SK-N-SH (cell line): ENCODE data around the gene ABCC4. TPM values are rescaled to one million over a fixed set of nuclear protein-coding genes. Genes with fewer than 3 reads are reported as not detected.

ENCODE experiments used
- CTCF ChIA-PET: fragments of 300-600, 350-600 bp; formaldehyde crosslinking; extraction: SDS; loops from one replicate; lab custom pipeline; 2021; lab: Yijun Ruan, JAX
- POLR2A ChIA-PET: fragments of 350-600 bp; sonication (Branson Sonifier 250); formaldehyde crosslinking; extraction: SDS; loops from one replicate; lab custom pipeline; 2020; ENCODE audit warnings: antibody characterized with exemption, inconsistent platforms; lab: Yijun Ruan, JAX
- DNase-seq: peaks from one replicate; pipeline ENCODE4 v3.0.0; 2012
- H2AFZ ChIP-seq: fragments of 200-600 bp; sonication (generic); 2 replicates; pipeline ENCODE4 v1.8.1; 2016; ENCODE audit warnings: antibody characterized with exemption, mild to moderate bottlenecking, low read depth
- H3F3A ChIP-seq: fragments of 200-600 bp; sonication (generic); replicated peaks from 2 replicates; pipeline ENCODE3; 2016; ENCODE audit warnings: antibody characterized with exemption, mild to moderate bottlenecking; ENCODE audit not compliant: insufficient read depth
- H3K27ac ChIP-seq, 2 experiments: fragments of 200-500 bp in 1 of 2; fragments of 200-600 bp in 1 of 2; sonication (Bioruptor generic) in 1 of 2; sonication (generic), shearing (Covaris generic) in 1 of 2; 2 replicates each; pipeline versions ENCODE4 v1.5.1 to v1.6.1; 2014 to 2016; ENCODE audit warnings: low read depth in 2 of 2, inconsistent platforms in 1 of 2, low read length in 1 of 2, mild to moderate bottlenecking in 1 of 2, mixed read lengths in 1 of 2
- H3K27me3 ChIP-seq: fragments of 200-600 bp; sonication (generic), shearing (Covaris generic); 2 replicates; pipeline ENCODE4 v1.6.1; 2016; ENCODE audit warnings: mixed run types; ENCODE audit not compliant: insufficient read depth
- H3K36me3 ChIP-seq, 2 experiments: fragments of 200-500 bp in 1 of 2; fragments of 200-600 bp in 1 of 2; sonication (Bioruptor generic) in 1 of 2; sonication (generic) in 1 of 2; replicated peaks in 1 of 2; 2 replicates each; pipeline versions ENCODE3 to v1.5.1; 2014 to 2016; ENCODE audit warnings: low read length in 1 of 2, mild to moderate bottlenecking in 1 of 2; ENCODE audit not compliant: insufficient read depth in 2 of 2, control insufficient read depth in 1 of 2
- H3K4me1 ChIP-seq, 2 experiments: fragments of 200-500 bp in 1 of 2; fragments of 200-600 bp in 1 of 2; sonication (Bioruptor generic) in 1 of 2; sonication (generic), shearing (Covaris generic) in 1 of 2; 2 replicates each; pipeline versions ENCODE4 v1.5.1 to v1.6.1; 2014 to 2016; ENCODE audit warnings: low read depth in 1 of 2, low read length in 1 of 2, mixed run types in 1 of 2; ENCODE audit not compliant: insufficient read depth in 2 of 2, control insufficient read depth in 1 of 2
- H3K4me2 ChIP-seq: fragments of 200-600 bp; sonication (generic), shearing (Covaris generic); 2 replicates; pipeline ENCODE4 v1.6.1; 2017; ENCODE audit warnings: mixed run types
- H3K4me3 ChIP-seq, 2 experiments: fragments of 200-500 bp in 1 of 2; fragments of 200-600 bp in 1 of 2; sonication (Bioruptor generic) in 1 of 2; sonication (generic), shearing (Covaris generic) in 1 of 2; 2 replicates each; pipeline versions ENCODE4 v1.5.1 to v1.8.1; 2014 to 2016; ENCODE audit warnings: low read depth in 2 of 2, inconsistent platforms in 1 of 2, low read length in 1 of 2, mild to moderate bottlenecking in 1 of 2, mixed read lengths in 1 of 2, moderate library complexity in 1 of 2
- H3K79me2 ChIP-seq: fragments of 200-600 bp; sonication (generic); 2 replicates; pipeline ENCODE4 v1.8.1; 2017; ENCODE audit warnings: mild to moderate bottlenecking; ENCODE audit not compliant: insufficient read depth
- H3K9ac ChIP-seq: fragments of 200-600 bp; sonication (generic); 2 replicates; pipeline ENCODE4 v1.6.1; 2017; ENCODE audit warnings: mixed run types
- H3K9me2 ChIP-seq: fragments of 200-600 bp; sonication (generic); 2 replicates; pipeline ENCODE4 v1.6.1; 2017; ENCODE audit warnings: mixed run types
- H3K9me3 ChIP-seq: fragments of 200-600 bp; sonication (generic); 2 replicates; pipeline ENCODE4 v1.6.1; 2017; ENCODE audit warnings: mixed run types, mild to moderate bottlenecking, moderate library complexity
- H4K20me1 ChIP-seq: fragments of 200-600 bp; sonication (generic); 2 replicates; pipeline ENCODE4 v1.6.1; 2017; ENCODE audit warnings: mild to moderate bottlenecking, mixed run types; ENCODE audit not compliant: insufficient read depth
- CTCF ChIP-seq: fragments of 200-600 bp; sonication (generic); IDR thresholded peaks from 2 replicates; pipeline ENCODE4 v1.6.1; 2017; ENCODE audit warnings: antibody characterized with exemption, mild to moderate bottlenecking, moderate library complexity
- FOSL2 ChIP-seq: IDR thresholded peaks from 2 replicates; pipeline ENCODE4 v1.4.0; 2012; ENCODE audit warnings: low read depth, mild to moderate bottlenecking, moderate library complexity, borderline replicate concordance
- IRF3 ChIP-seq: fragments of 150-350 bp; IDR thresholded peaks from 2 replicates; pipeline ENCODE4 v1.6.1; 2016; ENCODE audit warnings: mild to moderate bottlenecking, low read depth, low read length
- JUND ChIP-seq: IDR thresholded peaks from 2 replicates; pipeline ENCODE4 v1.4.0; 2012
- PBX3 ChIP-seq: IDR thresholded peaks from 2 replicates; pipeline ENCODE4; 2012
- POLR2AphosphoS5 ChIP-seq: IDR thresholded peaks from 2 replicates; pipeline ENCODE4 v1.6.1; 2012; ENCODE audit warnings: low read depth, low read length
- RCOR1 ChIP-seq: fragments of 150-350 bp; IDR thresholded peaks from 2 replicates; pipeline ENCODE4 v1.6.1; 2017; ENCODE audit warnings: antibody characterized with exemption, low read length
- SIN3A ChIP-seq: IDR thresholded peaks from 2 replicates; pipeline ENCODE4 v1.6.1; 2012; ENCODE audit warnings: low read depth, mild to moderate bottlenecking, low read length, moderate library complexity, borderline replicate concordance
- TAF1 ChIP-seq: IDR thresholded peaks from 2 replicates; pipeline ENCODE4 v1.6.1; 2012; ENCODE audit warnings: low read depth, mild to moderate bottlenecking, low read length, moderate library complexity, borderline replicate concordance
- TCF12 ChIP-seq: IDR thresholded peaks from 2 replicates; pipeline ENCODE4 v1.4.0; 2012
- USF1 ChIP-seq: IDR thresholded peaks from 2 replicates; pipeline ENCODE4 v1.4.0; 2012; ENCODE audit warnings: low read depth, borderline replicate concordance
- YY1 ChIP-seq: IDR thresholded peaks from 2 replicates; pipeline ENCODE4 v1.4.0; 2012; ENCODE audit warnings: low read depth, mild to moderate bottlenecking
- ZBTB33 ChIP-seq: IDR thresholded peaks from 2 replicates; pipeline ENCODE4 v1.4.0; 2012; ENCODE audit warnings: low read depth, borderline replicate concordance
- WGBS: methylation state at CpG from one replicate; pipeline ENCODE4 v1.1.6; 2017; ENCODE audit warnings: low lambda C conversion rate; 5-methylcytosine and 5-hydroxymethylcytosine counted together
- polyA plus RNA-seq, 3 experiments: library from polyadenylated mRNA; depleted of rRNA; stranded (reverse); fragments of >200 nt; gene quantifications; 2 replicates each; pipeline ENCODE4 v1.2.3, GENCODE V29; 2012

ABCC4 gene
- polyA plus RNA-seq, 1 of the 3 experiments (the other 2 are of a cell fraction) = 7.8 TPM

GRCh38 chr13:95209109-95209508 lies 92.1 kb downstream of the ABCC4 start:
- H3K4me3 ChIP-seq = no peak overlapping the region

GRCh38 chr13:95207769-95208366 lies 93.4 kb downstream of the ABCC4 start:
- peaks cover 0 to 5% of the 10 kb centered on the region in 2 experiments for H3K36me3 ChIP-seq
- peaks cover 0 to 9% of the 10 kb centered on the region in 2 experiments; a peak in 2 of 4 replicates for H3K4me1 ChIP-seq
- no peak overlapping the region for H3K9ac ChIP-seq
- H3K9me3 ChIP-seq = no peaks in the 10 kb centered on the region
- H4K20me1 ChIP-seq = no peaks in the 10 kb centered on the region
- H3F3A ChIP-seq = no peaks in the 10 kb centered on the region
- DNase-seq = peak; percentile 79
- no peak overlapping the region for H2AFZ ChIP-seq
- no peaks in the 10 kb centered on the region for H3K27me3 ChIP-seq
- H3K4me3 ChIP-seq = no peak overlapping the region; a peak in 1 of 4 replicates
- ChIA-PET POLR2A (interaction anchor here (0.7 to 0.8 kb wide), 3 partner anchors 91 to 641 kb away, joined by 3 to 6 read pairs (median 3); no protein-coding TSS in a partner anchor), CTCF (interaction anchor here (0.7 to 3.6 kb wide), 5 partner anchors 16 to 196 kb away, joined by 3 to 20 read pairs (median 10); no protein-coding TSS in a partner anchor)
- 67% methylated on average over 12 of the region's 12 CpGs for WGBS
- H3K79me2 ChIP-seq = no peaks in the 10 kb centered on the region
- H3K9me2 ChIP-seq = no peaks in the 10 kb centered on the region
- H3K27ac ChIP-seq = peak overlapping the region in 1 of 2 experiments; percentile 87; a peak in 2 of 4 replicates
- no peak overlapping the region for H3K4me2 ChIP-seq
- no peak for TF ChIP-seq SIN3A
- no peak for TF ChIP-seq USF1
- no peak for TF ChIP-seq PBX3
- no peak for TF ChIP-seq TCF12
- TF ChIP-seq TAF1 = no peak
- no peak for TF ChIP-seq JUND
- no peak for TF ChIP-seq YY1
- TF ChIP-seq CTCF = no peak
- TF ChIP-seq ZBTB33 = no peak
- TF ChIP-seq IRF3 = no peak

More at GRCh38 chr13:95209109-95209508, 92.1 kb downstream of the ABCC4 start:
- Histone ChIP-seq H3K9ac (no peak overlapping the region), H3K4me1 (peaks cover 0 to 5% of the 10 kb centered on the region in 2 experiments; a peak in 2 of 4 replicates), H4K20me1 (no peaks in the 10 kb centered on the region), H2AFZ (no peak overlapping the region), H3K4me2 (no peak overlapping the region), H3K79me2 (no peaks in the 10 kb centered on the region), H3K27me3 (no peaks in the 10 kb centered on the region), H3K36me3 (peaks cover 0 to 5% of the 10 kb centered on the region in 2 experiments), H3F3A (no peaks in the 10 kb centered on the region), H3K27ac (no peak overlapping the region; a peak in 1 of 4 replicates), H3K9me2 (no peaks in the 10 kb centered on the region), H3K9me3 (no peaks in the 10 kb centered on the region)
- no peak for DNase-seq
- ChIA-PET POLR2A (no interaction called here), CTCF (interaction anchor here (0.7 to 3.6 kb wide), 7 partner anchors 17 to 269 kb away, joined by 3 to 20 read pairs (median 3); no protein-coding TSS in a partner anchor)
- WGBS = 100% methylated on average over 1 of the region's 1 CpG
- no peak for TF ChIP-seq TCF12
- no peak for TF ChIP-seq FOSL2
- no peak for TF ChIP-seq POLR2AphosphoS5
- no peak for TF ChIP-seq PBX3
- TF ChIP-seq RCOR1 = no peak
